ENCODE data around the gene VWA2.

The VWA2 gene

DNA sequence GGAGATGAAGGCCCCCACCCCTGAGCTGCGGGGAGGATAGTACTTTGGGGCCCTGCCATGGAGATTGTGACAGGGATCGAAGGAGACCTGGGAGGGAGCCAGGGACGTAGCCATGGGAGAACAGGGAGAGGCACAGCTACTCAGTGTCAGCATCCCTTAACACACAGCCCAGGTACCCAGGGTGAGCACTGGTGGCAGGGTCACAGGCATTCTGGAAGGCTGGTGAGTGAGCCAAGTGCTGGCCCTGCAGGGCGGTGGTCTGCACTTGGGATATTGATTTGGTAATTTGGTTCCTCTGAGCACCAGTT lies 39.8 kb downstream of the VWA2 start:
- no peak for DNase-seq

- no peak for DNase-seq
Observed at GRCh38 chr10:114279289-114279688, 40.2 kb downstream of the VWA2 start.

DNA sequence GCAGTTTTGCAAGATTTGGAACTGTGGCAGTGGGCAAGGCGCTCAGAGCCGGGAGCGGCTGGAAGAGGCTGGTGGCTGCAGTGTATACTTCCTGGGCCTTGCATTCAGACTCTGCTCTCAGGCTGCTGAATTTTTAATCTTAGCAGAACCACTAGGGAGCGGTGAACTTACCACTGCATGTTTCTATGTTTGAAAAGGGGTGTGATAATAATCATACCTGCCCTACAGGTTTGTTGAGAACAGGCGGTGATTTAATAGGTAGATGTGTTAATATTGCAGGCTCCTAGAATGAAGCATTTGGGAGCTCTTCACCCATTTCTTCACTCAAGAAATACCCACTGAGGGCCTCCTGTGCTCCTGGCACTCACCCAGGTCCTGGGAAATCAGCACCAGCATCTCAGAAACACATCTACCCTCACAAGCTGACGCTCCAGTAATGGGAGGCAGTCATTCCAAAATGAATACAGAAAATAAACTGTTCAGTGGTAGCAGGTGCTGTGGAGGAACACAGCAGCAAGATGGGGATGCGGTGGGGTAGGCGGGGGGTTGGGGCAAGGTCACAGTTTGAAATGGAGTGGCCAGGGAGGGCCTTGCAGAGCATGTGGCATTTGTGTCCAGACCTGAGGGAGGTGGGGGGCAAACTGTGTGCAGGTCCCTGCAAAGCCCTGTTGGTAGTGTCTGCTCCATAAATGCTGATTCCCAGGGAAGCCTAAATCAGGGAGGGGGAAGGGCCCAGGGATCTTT lies 41.0 kb downstream of the VWA2 start:
- DNase-seq: no peak

DNA sequence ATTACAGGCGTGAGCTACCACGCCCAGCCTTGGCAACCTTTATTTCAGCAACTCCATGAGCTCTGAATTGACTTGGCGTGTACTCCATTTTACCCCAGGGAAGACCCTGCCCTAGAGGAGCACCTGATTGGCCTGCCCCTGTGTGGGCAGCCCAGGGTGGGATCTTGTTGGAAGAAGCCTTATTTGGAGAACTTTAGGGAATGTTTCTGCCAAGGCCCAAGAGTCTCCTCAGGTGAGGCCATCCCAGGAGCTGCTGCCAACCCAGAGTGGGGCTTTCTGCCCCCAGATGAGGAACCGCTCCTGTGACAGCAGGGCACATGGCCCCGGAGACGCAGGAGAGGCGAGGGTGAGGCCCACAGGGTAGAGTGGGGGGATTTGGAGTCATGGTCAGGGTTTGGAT lies 42.0 kb downstream of the VWA2 start:
- DNase-seq: no peak

DNA sequence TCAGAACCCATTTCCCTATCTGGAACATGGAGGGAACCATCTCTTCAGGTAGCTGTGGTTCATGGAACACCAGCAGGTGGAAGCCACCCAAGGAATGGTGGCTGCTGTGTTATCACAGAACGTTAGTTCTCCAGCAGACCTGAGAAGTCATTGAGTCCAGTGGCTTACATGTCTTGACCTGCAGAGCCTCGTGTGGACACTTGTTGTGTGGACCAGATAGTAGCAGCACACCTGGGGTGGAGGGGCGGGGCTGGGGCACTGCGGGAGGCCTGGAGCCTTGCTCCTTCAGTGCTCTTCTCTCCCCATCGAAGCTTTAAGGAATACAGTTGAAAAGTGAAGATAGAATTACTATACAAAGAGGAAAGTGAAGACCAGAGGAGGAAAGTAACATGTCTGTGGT lies 42.4 kb downstream of the VWA2 start:
- DNase-seq: no peak

- DNase-seq: no peak
Observed at GRCh38 chr10:114282526-114282925, 43.5 kb downstream of the VWA2 start.

- no peak for DNase-seq
Observed at GRCh38 chr10:114283091-114283490, 44.0 kb downstream of the VWA2 start.

DNA sequence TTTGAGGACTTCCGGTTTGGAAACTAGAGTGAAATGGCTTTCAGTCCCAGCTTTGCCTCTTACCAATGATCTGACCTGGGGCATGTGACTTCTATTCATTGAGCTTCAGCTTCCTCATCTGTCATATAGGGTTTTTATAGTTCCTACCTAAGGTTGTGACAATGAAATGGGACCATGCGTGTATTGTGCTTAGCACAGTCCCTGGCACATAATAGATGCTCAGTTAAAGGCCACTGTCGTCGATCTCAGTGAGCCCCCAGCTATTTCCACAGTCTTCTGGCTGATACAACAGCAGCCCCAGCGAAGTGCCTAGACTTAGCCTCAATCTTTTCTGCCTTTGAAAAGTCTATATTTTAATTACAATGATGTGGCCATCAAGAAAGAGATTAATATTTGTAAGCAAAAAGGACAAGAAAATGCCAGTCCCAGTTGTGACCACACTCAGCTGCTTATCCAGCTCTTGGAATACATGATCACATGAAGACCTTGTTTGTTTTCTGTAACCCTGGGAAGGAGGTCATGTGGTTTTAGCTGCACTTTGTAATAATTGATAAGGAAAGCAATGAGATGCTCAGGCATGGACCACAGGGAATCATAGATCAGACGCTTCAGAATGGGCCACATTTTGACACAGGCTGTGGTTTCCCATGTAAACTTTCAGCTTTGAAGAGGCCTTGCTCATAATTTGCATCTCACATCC lies 44.6 kb downstream of the VWA2 start:
- DNase-seq: no peak

DNA sequence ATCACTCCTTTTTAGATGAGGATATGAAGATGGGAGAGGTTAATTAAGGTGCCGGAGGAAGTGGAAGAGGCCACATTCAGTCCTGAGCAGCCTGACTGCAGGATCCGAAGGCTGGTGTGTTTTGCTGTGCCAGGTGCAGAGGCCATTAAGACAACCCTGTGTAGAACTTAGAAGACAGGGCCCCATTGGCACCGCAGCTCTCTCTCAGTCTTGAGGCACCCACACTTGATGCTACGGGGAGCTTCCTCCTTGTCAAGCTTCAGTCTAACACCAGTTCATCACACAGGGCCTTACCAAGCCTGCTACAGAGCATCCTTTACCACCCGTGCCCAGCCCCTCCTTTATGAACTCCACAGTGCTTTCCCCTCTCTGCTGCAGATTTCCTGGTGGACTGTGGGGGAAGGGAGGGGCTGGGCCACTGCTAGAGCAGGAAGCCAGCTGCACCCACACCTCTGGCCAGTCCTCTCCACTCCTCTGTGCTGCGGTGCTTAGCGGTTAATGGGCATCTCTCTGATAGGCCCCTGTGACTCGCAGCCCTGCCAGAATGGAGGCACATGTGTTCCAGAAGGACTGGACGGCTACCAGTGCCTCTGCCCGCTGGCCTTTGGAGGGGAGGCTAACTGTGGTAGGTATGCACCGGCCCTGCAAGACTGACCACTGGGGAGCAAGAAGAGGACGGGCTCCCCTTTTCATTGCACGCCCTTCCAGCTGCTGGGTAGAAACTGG lies 45.5 kb downstream of the VWA2 start:
- no peak for DNase-seq

DNA sequence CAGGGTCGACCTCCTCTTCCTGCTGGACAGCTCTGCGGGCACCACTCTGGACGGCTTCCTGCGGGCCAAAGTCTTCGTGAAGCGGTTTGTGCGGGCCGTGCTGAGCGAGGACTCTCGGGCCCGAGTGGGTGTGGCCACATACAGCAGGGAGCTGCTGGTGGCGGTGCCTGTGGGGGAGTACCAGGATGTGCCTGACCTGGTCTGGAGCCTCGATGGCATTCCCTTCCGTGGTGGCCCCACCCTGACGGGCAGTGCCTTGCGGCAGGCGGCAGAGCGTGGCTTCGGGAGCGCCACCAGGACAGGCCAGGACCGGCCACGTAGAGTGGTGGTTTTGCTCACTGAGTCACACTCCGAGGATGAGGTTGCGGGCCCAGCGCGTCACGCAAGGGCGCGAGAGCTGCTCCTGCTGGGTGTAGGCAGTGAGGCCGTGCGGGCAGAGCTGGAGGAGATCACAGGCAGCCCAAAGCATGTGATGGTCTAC lies 46.9 kb downstream of the VWA2 start:
- DNase-seq: no peak

- DNase-seq: no peak
Observed at GRCh38 chr10:114286921-114287320, 47.9 kb downstream of the VWA2 start.

GRCh38 chr10:114288424-114289095 lies 49.5 kb downstream of the VWA2 start:
- no peak for DNase-seq

DNA sequence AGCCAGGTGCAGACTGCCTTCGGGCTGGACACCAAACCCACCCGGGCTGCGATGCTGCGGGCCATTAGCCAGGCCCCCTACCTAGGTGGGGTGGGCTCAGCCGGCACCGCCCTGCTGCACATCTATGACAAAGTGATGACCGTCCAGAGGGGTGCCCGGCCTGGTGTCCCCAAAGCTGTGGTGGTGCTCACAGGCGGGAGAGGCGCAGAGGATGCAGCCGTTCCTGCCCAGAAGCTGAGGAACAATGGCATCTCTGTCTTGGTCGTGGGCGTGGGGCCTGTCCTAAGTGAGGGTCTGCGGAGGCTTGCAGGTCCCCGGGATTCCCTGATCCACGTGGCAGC lies 50.0 kb downstream of the VWA2 start:
- DNase-seq: no peak

DNA sequence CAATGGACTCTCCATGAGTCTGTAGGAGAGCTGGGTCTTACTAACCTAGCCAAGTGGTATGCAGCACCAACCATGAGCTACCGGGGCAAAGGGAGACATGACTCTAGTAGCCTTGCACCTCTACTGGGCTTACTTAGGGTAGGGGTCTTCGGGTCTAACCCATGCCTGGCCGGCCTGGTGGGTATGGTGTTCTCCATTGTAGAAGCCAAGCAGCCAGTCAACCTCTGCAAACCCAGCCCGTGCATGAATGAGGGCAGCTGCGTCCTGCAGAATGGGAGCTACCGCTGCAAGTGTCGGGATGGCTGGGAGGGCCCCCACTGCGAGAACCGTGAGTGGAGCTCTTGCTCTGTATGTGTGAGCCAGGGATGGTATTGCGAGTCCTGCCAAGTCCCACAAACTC lies 51.0 kb downstream of the VWA2 start:
- DNase-seq: no peak

- no peak for DNase-seq
Observed at GRCh38 chr10:114291076-114291475, 52.0 kb downstream of the VWA2 start.

GRCh38 chr10:114291516-114291915 lies 52.5 kb downstream of the VWA2 start:
- no peak for DNase-seq

DNA sequence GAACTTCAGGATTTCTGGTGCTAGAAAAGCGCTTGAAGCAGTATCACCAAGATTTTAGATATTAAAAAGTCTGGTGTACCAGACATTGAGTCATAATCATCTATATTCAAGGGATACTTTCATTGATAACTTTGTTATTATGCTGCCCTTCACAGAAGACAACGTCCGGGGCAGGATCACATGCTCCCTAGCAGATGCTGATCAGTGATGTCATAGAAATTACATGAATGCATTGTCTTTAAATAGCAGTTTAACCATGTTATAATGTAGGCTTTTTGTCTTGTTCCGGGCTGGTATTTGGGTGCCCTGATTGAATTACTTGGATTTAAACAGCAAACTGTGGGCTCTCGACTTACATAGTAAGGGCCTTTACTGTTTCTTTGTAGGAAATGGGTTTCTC lies 54.0 kb downstream of the VWA2 start:
- DNase-seq: no peak

DNA sequence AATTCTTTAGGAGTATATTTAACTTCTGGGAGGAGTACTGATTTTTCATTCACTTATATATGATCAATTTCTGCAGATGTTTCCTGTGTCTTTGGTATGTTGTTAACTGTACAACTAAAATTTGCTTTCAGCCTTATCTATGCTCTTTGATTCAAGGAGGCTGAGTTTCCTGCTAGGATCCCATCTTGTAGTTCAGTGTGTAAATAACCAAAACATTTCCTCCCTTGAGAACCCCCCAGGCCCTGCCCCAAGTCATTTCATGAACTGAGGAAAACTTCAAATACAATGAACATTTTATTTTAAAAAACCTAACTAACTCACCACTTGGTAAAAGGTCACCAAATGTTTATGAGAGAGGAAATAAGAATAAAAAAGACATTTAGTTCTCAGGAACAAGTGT lies 55.5 kb downstream of the VWA2 start:
- no peak for DNase-seq

DNA sequence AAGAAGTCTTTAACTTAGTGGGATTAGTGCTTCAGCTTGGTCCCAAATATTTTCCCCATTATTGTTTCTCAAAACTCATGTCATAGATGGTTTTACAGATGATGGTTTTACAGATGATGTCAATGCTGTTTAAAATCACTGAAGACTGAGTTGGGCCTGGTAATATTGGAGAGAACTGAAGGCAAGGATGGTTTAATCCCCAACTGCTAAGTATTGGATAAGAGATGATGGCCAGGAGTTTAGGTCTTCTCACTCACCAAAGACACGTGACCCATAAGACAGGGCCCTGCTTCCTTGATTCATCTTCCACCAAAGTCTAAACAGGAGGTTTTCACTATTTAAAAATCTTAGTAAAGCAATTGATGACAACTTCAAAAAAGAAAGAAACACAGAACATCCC lies 56.3 kb downstream of the VWA2 start:
- no peak for DNase-seq

DNA sequence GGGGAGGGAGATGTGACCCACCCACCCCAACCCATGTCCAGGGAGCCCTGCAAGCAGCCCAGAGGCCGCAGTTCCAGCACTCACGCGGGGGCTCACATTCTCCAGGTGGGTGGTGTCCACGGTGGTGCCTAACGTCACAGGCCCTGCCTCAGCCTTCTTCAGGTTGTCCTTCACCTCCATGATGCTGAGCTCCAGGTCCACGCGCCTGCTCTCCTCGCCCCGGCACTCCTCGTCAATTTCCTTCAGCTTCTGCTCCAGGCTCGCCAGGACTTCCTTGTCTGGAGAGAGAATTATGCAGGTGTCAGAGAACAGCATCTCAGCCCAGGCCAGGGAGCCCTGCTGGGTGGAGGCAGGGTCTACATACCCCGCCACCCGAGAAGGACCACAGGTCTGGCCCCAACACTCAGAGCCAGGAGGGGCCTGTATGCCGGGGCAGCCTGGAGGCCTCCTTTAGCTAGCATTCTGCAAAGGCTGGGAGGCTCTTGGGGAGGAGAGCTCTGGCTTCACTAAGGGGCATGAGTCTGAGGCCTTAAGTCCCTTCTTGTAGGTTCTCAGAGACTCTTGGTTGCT lies 58.2 kb downstream of the VWA2 start:
- DNase-seq: no peak

DNA sequence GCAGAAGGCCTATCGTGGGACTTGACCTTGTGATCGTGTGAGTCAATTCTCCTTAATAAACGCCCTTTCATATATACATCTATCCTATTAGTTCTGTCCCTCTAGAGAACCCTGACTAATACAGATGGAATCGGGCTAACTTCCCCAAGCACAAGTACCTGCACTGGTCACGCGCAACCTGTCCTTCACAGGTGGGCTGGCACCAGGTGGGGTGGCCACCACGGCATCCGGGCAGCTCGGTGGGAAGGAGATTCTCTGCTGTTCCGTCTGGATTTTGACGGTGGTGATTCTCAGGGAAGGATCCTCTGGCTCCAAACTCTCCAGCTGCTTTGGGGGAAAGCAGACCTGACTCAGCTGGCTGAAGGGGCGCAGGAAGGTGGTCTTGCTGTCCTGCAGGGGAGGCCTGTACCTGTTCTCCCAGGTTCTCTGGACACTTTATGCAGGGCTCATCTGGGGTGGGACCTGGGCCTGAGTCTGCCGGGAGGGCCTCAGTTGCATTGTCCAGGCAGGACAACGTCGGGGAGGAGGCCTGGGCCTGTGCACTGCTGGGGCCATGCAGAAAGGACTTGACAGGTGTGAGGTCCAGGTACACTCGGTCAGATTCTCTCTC lies 61.1 kb downstream of the VWA2 start:
- no peak for DNase-seq

DNA sequence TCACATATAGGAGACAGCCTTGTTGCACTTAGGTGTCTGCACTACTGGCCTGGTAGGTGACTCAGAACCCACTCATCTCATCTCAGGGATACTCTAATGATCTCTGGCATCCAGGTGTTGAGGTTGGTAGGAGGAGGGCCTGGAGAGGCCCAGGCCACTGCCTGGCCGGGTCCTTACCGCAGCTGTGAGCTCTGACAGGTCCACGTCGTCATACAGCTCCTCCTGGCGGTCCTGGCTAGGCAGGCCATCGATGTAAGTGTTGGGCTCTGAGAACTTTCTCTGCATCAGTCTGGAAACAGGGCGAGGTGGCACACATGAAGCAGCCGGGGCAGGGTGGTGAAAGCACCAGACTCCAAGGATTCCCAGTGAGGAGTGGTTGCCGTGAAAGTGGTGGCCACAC lies 62.1 kb downstream of the VWA2 start:
- no peak for DNase-seq

Measured in NCI-H510A treated with DMSO at 0.1 percent for 48 hours (cell line).